ENCODE measurements around the gene ELL. TPM values are rescaled to one million over a fixed set of nuclear protein-coding genes. Genes with fewer than 3 reads are reported as not detected.
A peak's percentile ranks its signal among the peaks of the same experiment; 100 is the strongest.

The ELL gene
- total and polyA plus RNA-seq, 10 donors = 4.5 to 44.8 (median 29.2) TPM

GRCh38 chr19:18427743-18428113 lies 94.1 kb downstream of the ELL start:
- Histone ChIP-seq H3K27ac (peak overlapping the region in 3 of 8 donors; percentile 85 to 92 (median 90)), H3K4me1 (peaks cover 32 to 100% (median 83%) of the 10 kb centered on the region in 6 donors), H3K27me3 (replicated peaks in 1 of 7) (peaks cover 0 to 10% (median 0%) of the 10 kb centered on the region in 7 donors), H3K9me3 (no peaks in the 10 kb centered on the region), H3K36me3 (peaks cover 0 to 27% (median 0%) of the 10 kb centered on the region in 6 donors), H3K4me3 (no peak overlapping the region)
- no peak for DNase-seq
- TF ChIP-seq POLR2AphosphoS5 (IDR thresholded peaks at IDR 0.05) = no peak
- no peak for TF ChIP-seq POLR2A (IDR thresholded peaks at IDR 0.05)
- no peak for TF ChIP-seq CTCF (IDR thresholded peaks at IDR 0.05 in 8 of 11, conservative IDR thresholded peaks at IDR 0.05 in 3 of 11)
- 76 to 95% (median 85%) methylated on average over 4 to 12 of the region's 12 CpGs for WGBS, 5 donors
- intact Hi-C loops (cut with DNase I; ENCODE audit: low total_unique reads) = no loop called here

- intact Hi-C loops (cut with DNase I; ENCODE audit: low total_unique reads) = no loop called here
- Histone ChIP-seq H3K27ac (peak overlapping the region in 3 of 8 donors; percentile 18 to 92 (median 90)), H3K27me3 (replicated peaks in 1 of 7) (peaks cover 0 to 10% (median 0%) of the 10 kb centered on the region in 7 donors), H3K4me1 (peaks cover 37 to 100% (median 83%) of the 10 kb centered on the region in 6 donors), H3K4me3 (no peak overlapping the region), H3K9me3 (no peaks in the 10 kb centered on the region), H3K36me3 (peaks cover 0 to 27% (median 0%) of the 10 kb centered on the region in 6 donors)
- 71 to 85% (median 73%) methylated on average over 15 to 16 of the region's 16 CpGs for WGBS, 5 donors
- TF ChIP-seq POLR2AphosphoS5 (IDR thresholded peaks at IDR 0.05) (peak in 1 of 3 donors; percentile 18), POLR2A (IDR thresholded peaks at IDR 0.05) (no peak), CTCF (IDR thresholded peaks at IDR 0.05 in 8 of 11, conservative IDR thresholded peaks at IDR 0.05 in 3 of 11) (no peak)
- DNase-seq = no peak
These were observed 94.7 kb downstream of the ELL start for GRCh38 chr19:18427080-18427742.

DNA sequence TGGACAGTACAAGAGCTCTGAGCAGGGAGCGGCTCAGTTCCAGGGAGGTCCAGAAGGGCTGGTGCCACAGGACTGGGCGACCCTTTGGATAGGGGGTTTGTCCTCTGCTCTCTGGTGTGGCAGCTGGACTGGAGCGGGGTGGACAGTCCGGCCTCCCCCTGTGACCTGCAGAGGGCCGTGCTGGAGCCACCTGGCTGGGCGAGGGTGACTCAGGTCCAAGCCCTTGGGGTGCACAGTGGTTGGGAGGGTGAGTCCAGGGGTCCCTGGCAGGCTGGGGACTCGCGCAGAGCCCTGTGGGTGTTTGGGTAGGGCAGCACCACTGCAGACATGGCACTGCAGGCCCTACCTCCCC lies 95.5 kb downstream of the ELL start:
- Histone ChIP-seq H3K27me3 (replicated peaks in 1 of 7) (peaks cover 0 to 10% (median 0%) of the 10 kb centered on the region in 7 donors), H3K4me1 (peaks cover 45 to 100% (median 89%) of the 10 kb centered on the region in 6 donors), H3K4me3 (no peak overlapping the region), H3K36me3 (peaks cover 0 to 22% (median 0%) of the 10 kb centered on the region in 6 donors), H3K9me3 (no peaks in the 10 kb centered on the region), H3K27ac (peak overlapping the region in 6 of 8 donors; percentile 5 to 92 (median 32))
- no peak for DNase-seq
- WGBS, 5 donors = 77 to 91% (median 89%) methylated on average over 6 to 8 of the region's 8 CpGs; no CpG with 5 or more reads in 1 of the 5 donors
- no peak for TF ChIP-seq CTCF (IDR thresholded peaks at IDR 0.05 in 8 of 11, conservative IDR thresholded peaks at IDR 0.05 in 3 of 11)
- TF ChIP-seq POLR2AphosphoS5 (IDR thresholded peaks at IDR 0.05) = peak in 1 of 3 donors; percentile 14
- TF ChIP-seq POLR2A (IDR thresholded peaks at IDR 0.05) = no peak
- intact Hi-C loops (cut with DNase I; ENCODE audit: low total_unique reads) = no loop called here

All from spleen (tissue), 11 donors.